ENCODE results near the gene ADISSP. TPM values are rescaled to one million over a fixed set of nuclear protein-coding genes. Genes with fewer than 3 reads are reported as not detected.

Gene ADISSP
- total and polyA plus RNA-seq, 2 of the 8 experiments (the other 6 are each of a cell fraction or from before 2014, with no cell fraction given): 111 to 141 TPM

GRCh38 chr20:3815703-3816315, 48.3 kb upstream of the ADISSP start (continued):
- no peak for TF ChIP-seq FOSL1 (IDR thresholded peaks at IDR 0.05; ENCODE audit: insufficient read depth, low read depth, low read length)
- TF ChIP-seq, protein P1, sequence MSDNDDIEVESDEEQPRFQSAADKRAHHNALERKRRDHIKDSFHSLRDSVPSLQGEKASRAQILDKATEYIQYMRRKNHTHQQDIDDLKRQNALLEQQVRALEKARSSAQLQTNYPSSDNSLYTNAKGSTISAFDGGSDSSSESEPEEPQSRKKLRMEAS (IDR thresholded peaks at IDR 0.05): no peak
- TF ChIP-seq, protein P2, sequence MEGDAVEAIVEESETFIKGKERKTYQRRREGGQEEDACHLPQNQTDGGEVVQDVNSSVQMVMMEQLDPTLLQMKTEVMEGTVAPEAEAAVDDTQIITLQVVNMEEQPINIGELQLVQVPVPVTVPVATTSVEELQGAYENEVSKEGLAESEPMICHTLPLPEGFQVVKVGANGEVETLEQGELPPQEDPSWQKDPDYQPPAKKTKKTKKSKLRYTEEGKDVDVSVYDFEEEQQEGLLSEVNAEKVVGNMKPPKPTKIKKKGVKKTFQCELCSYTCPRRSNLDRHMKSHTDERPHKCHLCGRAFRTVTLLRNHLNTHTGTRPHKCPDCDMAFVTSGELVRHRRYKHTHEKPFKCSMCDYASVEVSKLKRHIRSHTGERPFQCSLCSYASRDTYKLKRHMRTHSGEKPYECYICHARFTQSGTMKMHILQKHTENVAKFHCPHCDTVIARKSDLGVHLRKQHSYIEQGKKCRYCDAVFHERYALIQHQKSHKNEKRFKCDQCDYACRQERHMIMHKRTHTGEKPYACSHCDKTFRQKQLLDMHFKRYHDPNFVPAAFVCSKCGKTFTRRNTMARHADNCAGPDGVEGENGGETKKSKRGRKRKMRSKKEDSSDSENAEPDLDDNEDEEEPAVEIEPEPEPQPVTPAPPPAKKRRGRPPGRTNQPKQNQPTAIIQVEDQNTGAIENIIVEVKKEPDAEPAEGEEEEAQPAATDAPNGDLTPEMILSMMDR (IDR thresholded peaks at IDR 0.05; ENCODE audit: control extremely low read depth in 1 of 3, insufficient read depth in 1 of 3, low read depth in 1 of 3, low read length in 3 of 3): no peak
- no peak for TF ChIP-seq CHD2 (IDR thresholded peaks at IDR 0.05; ENCODE audit: low read length)
- no peak for TF ChIP-seq EZH2 (IDR thresholded peaks at IDR 0.05; ENCODE audit: low read depth, low read length, severe bottlenecking)
